GM21360 (cell line): Measurements from ENCODE around the gene UPF3A.
A peak's percentile ranks its signal among the peaks of the same experiment; 100 is the strongest.
"Not testable (repeated sequence)": the region's sequence is repeated elsewhere in the genome, so short reads cannot be mapped to it uniquely, and the experiment has no call there.

Experiments used
- ATAC-seq: cut with Tn5 transposase; IDR thresholded peaks from one replicate; pipeline ENCODE4 v1.9.1; 2021; ENCODE audit warnings: mild to moderate bottlenecking, moderate library complexity; ENCODE audit not compliant: unreplicated experiment

Gene UPF3A, protein sequence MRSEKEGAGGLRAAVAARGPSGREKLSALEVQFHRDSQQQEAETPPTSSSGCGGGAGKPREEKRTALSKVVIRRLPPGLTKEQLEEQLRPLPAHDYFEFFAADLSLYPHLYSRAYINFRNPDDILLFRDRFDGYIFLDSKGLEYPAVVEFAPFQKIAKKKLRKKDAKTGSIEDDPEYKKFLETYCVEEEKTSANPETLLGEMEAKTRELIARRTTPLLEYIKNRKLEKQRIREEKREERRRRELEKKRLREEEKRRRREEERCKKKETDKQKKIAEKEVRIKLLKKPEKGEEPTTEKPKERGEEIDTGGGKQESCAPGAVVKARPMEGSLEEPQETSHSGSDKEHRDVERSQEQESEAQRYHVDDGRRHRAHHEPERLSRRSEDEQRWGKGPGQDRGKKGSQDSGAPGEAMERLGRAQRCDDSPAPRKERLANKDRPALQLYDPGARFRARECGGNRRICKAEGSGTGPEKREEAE

DNA sequence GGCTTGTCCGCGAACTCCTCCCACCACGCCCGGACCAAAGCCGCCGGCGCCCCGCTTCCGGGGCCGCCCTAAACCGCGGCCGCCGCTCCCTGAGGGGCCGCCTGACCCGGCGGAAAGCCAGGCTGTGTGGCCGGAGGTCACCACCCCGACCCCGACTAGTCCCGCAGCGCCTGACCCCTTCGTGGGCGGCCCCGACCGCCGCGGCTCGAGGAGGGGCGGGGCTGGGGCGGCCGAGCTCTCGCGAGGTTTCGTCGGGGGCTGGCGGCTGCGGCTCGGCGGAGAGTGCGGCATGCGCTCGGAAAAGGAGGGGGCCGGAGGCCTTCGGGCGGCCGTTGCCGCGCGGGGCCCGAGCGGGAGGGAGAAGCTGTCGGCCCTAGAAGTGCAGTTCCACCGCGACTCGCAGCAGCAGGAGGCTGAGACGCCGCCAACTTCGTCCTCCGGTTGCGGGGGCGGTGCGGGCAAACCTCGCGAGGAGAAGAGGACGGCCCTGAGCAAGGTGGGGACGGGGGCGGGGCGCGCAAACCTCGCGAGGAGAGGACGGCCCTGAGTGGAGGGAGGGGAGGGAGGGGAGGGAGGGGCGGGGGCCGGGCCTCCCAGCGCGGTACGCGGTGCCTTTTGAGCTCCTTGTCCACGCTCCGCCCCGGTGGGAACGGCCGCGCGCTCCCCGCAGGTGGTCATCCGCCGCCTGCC, at the start of gene UPF3A:
Gene UPF3A, plus strand, starts transcription at position 251 of the 690 bp plus-strand sequence. Its CDS starts 39 bp downstream, at position 290.
- peak; percentile 69 for ATAC-seq

DNA sequence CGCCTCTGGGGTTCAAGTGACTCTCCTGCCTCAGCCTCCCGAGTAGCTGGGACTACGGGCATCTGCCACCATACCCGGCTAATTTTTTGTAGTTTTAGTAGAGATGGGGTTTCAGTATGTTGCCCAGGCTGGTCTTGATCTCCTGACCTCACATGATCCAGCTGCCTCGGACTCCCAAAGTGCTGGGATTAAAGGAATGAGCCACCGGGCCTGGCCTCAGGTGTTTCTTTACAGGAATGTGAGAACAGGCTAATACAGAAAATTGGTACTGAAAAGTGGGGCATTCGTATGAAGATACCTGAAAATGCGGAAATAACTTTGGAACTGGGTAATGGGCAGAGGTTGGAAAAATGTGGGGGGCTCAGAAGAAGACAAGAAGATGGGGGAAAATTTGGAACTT, 49.5 kb upstream of the UPF3A start:
- no peak for ATAC-seq

DNA sequence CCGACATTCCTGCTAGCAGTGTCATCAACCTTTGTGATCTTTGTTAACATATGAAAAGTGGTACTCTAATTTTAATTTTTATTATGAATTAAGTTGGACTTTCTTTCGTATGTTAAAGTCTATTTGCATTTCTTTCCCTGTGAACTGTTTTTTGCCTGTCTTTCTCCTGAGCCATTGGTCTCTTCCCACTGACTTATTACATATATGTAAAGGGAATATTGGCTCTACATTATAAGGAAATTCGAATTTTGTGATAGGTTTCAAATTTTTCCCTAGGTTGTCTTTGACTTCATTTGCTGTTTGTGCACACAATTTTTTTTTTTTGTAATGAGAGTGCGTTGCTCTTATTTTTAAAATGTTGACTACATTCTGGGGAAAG, 47.1 kb upstream of the UPF3A start:
- no peak for ATAC-seq

DNA sequence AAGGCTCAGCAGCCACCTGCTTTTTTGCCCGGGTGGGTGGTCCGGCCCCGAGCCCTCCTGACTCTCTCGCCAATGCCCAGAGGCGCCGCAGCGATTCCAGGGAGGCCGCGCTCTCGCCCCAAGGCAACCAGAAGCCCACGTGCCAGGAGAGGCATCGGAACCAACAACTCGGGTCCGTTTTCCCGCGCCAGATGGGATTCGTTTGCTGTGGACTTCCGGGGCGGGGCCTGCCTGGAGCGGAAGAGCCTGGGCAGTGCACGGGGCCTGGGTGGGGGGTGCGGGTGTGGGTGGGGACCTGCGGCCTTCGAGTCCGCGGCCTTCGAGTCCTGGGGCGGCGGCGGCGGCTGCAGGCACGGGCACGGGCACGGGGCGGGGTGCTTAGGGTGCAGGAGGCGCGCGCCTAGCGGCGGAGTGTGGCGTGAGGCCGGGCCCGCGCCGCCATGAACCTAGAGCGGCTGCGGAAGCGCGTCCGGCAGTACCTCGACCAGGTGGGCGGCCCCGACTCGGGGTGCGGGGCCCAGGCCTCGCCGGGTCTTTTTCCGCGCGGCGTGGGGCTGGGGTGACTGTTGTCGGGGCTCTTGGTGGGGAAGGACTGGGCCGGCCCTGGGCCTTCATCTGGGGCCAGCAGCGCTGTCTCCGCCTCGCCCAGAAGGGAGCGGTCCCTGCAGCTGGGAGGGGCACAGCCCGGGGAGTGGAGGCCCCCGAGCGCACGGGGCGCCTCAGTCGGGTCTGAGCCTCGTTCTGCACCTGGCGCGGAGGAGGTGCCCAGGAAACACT, 46.6 kb upstream of the UPF3A start, which contains the start of gene CDC16:
Gene CDC16, plus strand, starts transcription at position 253 of the 777 bp plus-strand sequence. Its CDS starts 188 bp downstream, at position 441.
- peak; percentile 86 for ATAC-seq

- no peak for ATAC-seq
Observed at GRCh38 chr13:114235697-114236096, 45.7 kb upstream of the UPF3A start.

- no peak for ATAC-seq
Observed at GRCh38 chr13:114236227-114236626, 45.2 kb upstream of the UPF3A start.

DNA sequence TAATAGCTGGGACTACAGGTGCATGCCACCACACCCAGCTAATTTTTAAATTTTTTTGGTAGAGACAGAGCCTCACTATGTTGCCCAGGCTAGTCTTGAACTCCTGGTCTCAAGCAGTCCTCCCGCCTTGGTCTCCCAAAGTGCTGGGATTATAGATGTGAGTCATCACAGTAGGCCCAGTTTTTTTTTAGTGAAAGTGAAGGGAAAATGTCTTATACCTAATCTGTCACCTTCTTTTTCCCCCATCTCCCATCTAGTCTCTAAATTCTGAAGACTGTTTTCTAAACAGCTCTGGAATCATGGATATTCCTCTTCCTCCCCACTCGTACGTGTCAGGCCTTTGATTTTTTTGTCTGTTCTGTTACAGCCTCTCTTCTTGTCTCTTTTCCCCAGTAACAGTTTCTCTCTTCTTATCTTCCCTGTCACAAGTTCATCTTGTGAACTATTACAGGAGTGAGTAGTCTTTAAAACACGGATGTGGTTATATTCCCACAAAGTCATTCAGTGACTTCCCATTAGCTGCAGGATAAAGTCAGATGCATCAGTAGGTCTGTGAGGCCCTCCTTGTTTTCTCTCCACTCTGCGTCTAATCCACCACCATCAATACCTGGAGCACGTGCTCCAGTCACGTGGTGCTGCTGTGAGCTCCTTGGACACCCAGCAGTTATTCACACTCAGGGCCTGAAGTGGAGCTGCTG, 43.8 kb upstream of the UPF3A start:
- no peak for ATAC-seq

- no peak for ATAC-seq
Observed at GRCh38 chr13:114241918-114242317, 39.5 kb upstream of the UPF3A start.

DNA sequence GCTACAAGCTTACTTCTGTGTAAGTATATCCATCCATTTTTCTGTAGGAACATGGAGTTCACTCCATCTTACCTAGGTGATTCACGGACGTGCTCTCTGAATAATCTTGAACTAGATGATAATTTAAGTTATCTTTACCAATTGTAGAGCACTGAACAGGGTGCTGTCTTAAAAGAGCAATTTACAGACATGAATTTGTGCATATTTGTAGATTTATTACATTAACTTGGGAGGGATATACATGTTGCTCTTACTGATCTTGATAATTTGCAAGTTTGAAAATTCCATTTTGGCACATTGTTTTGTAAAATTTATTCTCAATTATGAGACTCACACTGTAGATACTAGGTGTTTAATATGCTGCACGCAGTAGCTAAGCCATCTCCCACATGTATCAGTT, 37.4 kb upstream of the UPF3A start:
- no peak for ATAC-seq

DNA sequence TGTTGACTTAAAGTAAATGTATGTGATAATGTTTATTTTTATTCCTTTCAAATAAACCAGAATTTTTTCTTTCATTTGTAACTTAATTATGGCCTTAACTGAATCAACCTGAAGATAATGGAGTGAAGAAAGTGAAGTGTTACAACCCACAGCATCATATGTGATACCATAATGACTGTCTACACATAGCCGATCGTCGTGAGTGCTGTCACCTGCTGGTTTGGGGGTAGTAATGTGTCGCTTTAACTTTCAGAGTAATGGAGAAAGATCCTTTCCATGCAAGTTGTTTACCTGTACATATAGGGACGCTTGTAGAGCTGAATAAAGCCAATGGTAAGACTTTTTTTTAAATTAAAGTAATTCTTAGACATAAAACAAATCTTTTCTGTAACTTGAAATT, 36.8 kb upstream of the UPF3A start:
- no peak for ATAC-seq

DNA sequence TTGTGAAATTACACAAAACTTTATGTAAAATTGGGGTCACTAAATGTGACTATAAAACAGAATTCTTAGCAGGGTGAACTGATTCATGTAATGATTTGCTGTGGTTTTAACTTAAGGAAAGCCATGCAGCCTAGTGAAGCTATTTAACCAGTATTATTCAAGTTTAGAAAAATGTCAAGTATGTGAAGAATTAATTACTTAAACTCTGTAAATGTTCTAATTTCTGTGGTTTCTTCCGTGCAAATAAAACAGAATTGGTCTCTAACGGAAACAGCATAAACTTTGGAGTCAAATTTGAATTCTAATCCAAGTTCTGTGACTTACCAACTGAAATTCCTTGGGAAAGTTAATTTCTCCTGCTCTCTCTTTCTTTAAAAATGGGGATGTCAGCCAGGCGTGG, 33.4 kb upstream of the UPF3A start:
- no peak for ATAC-seq

GRCh38 chr13:114249077-114249476, 32.3 kb upstream of the UPF3A start:
- ATAC-seq, result no peak

- not testable (repeated sequence) for ATAC-seq
Observed at GRCh38 chr13:114251639-114252440, 29.6 kb upstream of the UPF3A start.

DNA sequence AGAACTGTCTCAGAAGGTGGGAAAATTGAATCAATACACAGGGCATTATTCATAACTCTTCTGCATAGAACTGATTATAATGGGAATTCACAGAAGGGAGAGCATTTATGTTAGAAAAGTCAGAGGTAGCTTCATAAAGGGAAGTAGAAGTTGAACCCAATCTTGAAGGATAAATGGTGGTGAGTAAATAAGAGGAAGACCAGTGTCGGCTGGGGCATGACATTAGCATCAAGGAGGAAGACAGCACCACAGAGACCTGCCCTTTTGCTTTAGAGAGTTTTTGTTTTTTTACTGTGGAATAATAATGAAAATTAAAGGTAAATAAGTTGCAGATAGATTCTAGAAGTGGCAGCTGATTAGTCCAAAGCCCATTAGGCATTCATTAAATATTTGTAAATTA, 24.9 kb upstream of the UPF3A start:
- no peak for ATAC-seq

DNA sequence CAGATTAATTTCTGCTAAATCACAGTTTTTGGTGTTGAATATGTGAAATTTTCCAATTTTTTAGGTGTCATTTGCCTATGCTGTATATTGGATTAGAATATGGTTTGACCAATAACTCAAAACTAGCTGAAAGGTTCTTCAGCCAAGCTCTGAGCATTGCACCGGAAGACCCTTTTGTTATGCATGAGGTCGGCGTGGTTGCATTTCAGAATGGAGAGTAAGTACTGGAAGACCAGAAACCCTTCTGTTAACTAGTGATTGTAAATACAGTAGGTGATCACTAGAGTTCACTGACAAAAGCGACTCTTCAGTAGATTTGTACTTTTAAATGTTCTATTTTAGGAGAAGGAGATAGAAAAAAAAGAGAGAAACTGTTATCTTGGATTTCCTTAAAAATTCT, 24.4 kb upstream of the UPF3A start:
- no peak for ATAC-seq

DNA sequence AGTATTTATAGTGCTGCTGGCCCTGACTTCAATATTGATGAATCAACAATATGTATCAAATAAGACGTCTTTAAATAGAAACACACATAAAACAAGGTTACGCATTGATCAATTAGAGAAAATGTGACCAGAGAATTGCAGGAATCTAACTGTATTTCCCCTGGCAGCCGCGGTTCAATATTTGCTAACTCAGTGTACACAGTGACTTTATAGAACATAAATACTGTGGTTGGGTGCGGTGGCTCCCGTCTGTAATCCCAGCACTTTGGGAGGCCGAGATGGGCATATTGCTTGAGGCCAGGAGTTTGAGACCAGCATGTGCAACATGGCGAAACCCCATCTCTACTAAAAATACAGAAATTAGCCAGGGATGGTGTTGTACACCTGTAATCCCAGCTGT, 22.8 kb upstream of the UPF3A start:
- ATAC-seq, result no peak

DNA sequence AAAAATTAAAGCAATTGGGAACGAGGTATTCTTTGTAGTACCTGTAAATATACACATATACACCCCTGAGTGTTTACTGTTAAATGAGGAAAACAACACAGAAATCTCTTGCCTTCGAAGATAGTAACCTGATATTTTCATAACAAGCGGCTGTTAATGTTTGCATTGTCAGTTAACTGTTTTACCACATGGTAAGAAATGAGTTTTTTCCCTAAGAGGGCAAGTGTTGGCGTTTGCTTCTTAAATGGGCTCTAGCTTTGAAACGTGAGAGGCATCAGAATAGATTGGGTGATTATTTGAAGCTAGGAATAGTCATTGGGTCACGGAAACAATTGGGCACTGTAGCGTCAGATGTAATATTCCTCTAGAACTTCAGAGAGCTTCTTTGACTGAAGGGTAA, 22.0 kb upstream of the UPF3A start:
- ATAC-seq, result no peak

DNA sequence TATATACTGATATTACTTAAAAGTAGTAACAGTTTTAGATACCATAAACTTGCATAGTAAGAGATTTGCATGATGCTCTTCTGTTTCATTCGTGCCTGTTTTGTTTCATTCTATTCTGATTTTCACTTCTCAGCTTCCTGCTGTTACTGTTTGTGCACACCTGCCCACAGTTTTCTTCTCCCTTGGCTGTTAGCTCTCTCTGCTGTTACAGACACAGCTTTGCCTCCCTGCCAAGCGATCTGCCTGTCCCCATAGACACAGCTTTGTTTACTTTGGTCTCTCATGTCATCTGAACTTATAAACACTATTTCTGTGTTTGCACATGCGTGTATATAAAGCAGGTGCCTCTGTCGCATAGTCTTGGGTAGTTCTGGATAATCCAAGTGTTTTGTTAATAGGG, 21.4 kb upstream of the UPF3A start:
- ATAC-seq, result no peak

- no peak for ATAC-seq
Observed at GRCh38 chr13:114260814-114261213, 20.6 kb upstream of the UPF3A start.
